Measurements from ENCODE around the gene CC2D2B. TPM values are rescaled to one million over a fixed set of nuclear protein-coding genes. Genes with fewer than 3 reads are reported as not detected.

Gene CC2D2B
- total RNA-seq, 1 experiment from 2014 or later = not detected

DNA sequence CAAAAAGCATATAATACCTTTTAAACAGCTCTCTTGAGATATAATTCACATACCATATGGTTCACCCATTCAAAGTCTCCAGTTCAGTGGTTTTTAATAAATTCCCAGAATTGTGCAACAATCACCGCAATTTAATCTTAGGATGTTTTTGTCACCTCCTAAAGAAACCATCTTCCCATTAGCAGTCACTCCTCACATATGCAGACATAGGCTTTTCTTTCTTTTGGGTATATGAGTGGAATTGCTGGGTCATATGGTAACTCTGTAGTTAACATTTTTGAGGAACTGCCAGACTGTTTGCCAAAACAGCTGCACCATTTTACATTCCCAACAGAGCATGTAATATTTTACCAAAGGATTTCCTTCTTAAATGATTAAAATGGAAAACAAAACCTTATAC, 57.0 kb downstream of the CC2D2B start:
- ChIA-PET CTCF (no interaction called here), POLR2A (ENCODE audit: unreplicated experiment) (no interaction called here)
- no peak overlapping the region for H3K27ac ChIP-seq (ENCODE audit: low read length)
- H2AFZ ChIP-seq (ENCODE audit: low read length) = no peak overlapping the region
- H3K9ac ChIP-seq (ENCODE audit: low read length) = no peak overlapping the region
- H3K27me3 ChIP-seq (ENCODE audit: low read length) = no peaks in the 10 kb centered on the region
- H3K4me2 ChIP-seq (ENCODE audit: low read length) = no peak overlapping the region
- H3K4me3 ChIP-seq (ENCODE audit: low read length) = no peak overlapping the region
- H4K20me1 ChIP-seq (ENCODE audit: low read length) = no peaks in the 10 kb centered on the region
- DNase-seq (no peak), ATAC-seq (no peak)
- H3K4me1 ChIP-seq (ENCODE audit: insufficient read depth, low read length) = no peaks in the 10 kb centered on the region
- no peaks in the 10 kb centered on the region for H3F3A ChIP-seq (ENCODE audit: low read length, unreplicated experiment)
- no peaks in the 10 kb centered on the region for H3K79me2 ChIP-seq (ENCODE audit: low read length)
- H3K36me3 ChIP-seq (ENCODE audit: low read depth, low read length) = no peaks in the 10 kb centered on the region
- BruUV-seq (replicated peaks) = no TSS peak
- H3K9me3 ChIP-seq (ENCODE audit: low read length) = no peaks in the 10 kb centered on the region
- TF ChIP-seq EZH2phosphoT487 (IDR thresholded peaks at IDR 0.05; ENCODE audit: borderline replicate concordance, low read length) (no peak), EZH2 (IDR thresholded peaks at IDR 0.05; ENCODE audit: low read length, unreplicated experiment) (no peak)
- TF ChIP-seq, protein P1, sequence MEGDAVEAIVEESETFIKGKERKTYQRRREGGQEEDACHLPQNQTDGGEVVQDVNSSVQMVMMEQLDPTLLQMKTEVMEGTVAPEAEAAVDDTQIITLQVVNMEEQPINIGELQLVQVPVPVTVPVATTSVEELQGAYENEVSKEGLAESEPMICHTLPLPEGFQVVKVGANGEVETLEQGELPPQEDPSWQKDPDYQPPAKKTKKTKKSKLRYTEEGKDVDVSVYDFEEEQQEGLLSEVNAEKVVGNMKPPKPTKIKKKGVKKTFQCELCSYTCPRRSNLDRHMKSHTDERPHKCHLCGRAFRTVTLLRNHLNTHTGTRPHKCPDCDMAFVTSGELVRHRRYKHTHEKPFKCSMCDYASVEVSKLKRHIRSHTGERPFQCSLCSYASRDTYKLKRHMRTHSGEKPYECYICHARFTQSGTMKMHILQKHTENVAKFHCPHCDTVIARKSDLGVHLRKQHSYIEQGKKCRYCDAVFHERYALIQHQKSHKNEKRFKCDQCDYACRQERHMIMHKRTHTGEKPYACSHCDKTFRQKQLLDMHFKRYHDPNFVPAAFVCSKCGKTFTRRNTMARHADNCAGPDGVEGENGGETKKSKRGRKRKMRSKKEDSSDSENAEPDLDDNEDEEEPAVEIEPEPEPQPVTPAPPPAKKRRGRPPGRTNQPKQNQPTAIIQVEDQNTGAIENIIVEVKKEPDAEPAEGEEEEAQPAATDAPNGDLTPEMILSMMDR (conservative IDR thresholded peaks at IDR 0.05; ENCODE audit: low read depth, low read length) = no peak
- intact Hi-C loops (cut with micrococcal nuclease) = no loop called here
- H3K9me2 ChIP-seq (replicated peaks; ENCODE audit: low read length) = no peaks in the 10 kb centered on the region

- TF ChIP-seq, protein P1 (conservative IDR thresholded peaks at IDR 0.05; ENCODE audit: low read depth, low read length) = no peak
- no peak for TF ChIP-seq EZH2 (IDR thresholded peaks at IDR 0.05; ENCODE audit: low read length, unreplicated experiment)
- TF ChIP-seq EZH2phosphoT487 (IDR thresholded peaks at IDR 0.05; ENCODE audit: borderline replicate concordance, low read length) = no peak
- H3K4me1 ChIP-seq (ENCODE audit: insufficient read depth, low read length) = no peaks in the 10 kb centered on the region
- no peaks in the 10 kb centered on the region for H4K20me1 ChIP-seq (ENCODE audit: low read length)
- DNase-seq (peak; percentile 13), ATAC-seq (no peak)
- intact Hi-C loops (cut with micrococcal nuclease) = no loop called here
- no TSS peak for BruUV-seq (replicated peaks)
- H3K36me3 ChIP-seq (ENCODE audit: low read depth, low read length) = no peaks in the 10 kb centered on the region
- no peaks in the 10 kb centered on the region for H3F3A ChIP-seq (ENCODE audit: low read length, unreplicated experiment)
- H3K4me3 ChIP-seq (ENCODE audit: low read length) = no peak overlapping the region
- no peak overlapping the region for H3K27ac ChIP-seq (ENCODE audit: low read length)
- H3K27me3 ChIP-seq (ENCODE audit: low read length) = 0 out of 2 replicates have a peak, but pooled peaks cover 5% of the 10 kb centered on the region
- no peaks in the 10 kb centered on the region for H3K9me2 ChIP-seq (replicated peaks; ENCODE audit: low read length)
- POLR2A ChIA-PET (ENCODE audit: unreplicated experiment) = no interaction called here
- no peak overlapping the region for H3K9ac ChIP-seq (ENCODE audit: low read length)
- CTCF ChIA-PET = no interaction called here
- no peak overlapping the region for H3K4me2 ChIP-seq (ENCODE audit: low read length)
- H3K79me2 ChIP-seq (ENCODE audit: low read length) = no peaks in the 10 kb centered on the region
- H2AFZ ChIP-seq (ENCODE audit: low read length) = no peak overlapping the region
- H3K9me3 ChIP-seq (ENCODE audit: low read length) = no peaks in the 10 kb centered on the region
These were observed 68.8 kb downstream of the CC2D2B start for GRCh38 chr10:95976362-95977229.

DNA sequence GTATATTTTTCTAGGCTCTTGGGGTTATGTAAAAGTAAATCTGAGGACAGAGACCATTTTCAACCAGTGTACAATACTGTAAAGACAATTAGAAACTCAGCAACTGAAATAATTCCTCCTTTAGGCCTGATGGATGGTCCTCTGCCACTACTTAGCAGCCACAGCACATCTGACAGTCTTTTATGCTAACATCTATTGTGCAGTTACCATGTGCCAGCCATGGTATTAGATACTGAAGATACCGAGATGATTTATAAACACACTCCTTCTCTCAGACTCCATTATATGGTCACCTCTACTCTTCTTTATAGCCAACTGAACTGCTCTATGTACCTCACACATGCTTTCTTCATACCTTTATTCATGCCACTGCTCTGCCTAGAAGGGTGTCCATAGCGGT, 74.4 kb downstream of the CC2D2B start:
- no TSS peak for BruUV-seq (replicated peaks)
- Histone ChIP-seq H3K27me3 (ENCODE audit: low read length) (peaks cover 15% of the 10 kb centered on the region), H3K9me2 (replicated peaks; ENCODE audit: low read length) (no peaks in the 10 kb centered on the region), H3K9ac (ENCODE audit: low read length) (no peak overlapping the region), H4K20me1 (ENCODE audit: low read length) (no peaks in the 10 kb centered on the region), H2AFZ (ENCODE audit: low read length) (no peak overlapping the region), H3F3A (ENCODE audit: low read length, unreplicated experiment) (no peaks in the 10 kb centered on the region), H3K27ac (ENCODE audit: low read length) (no peak overlapping the region), H3K79me2 (ENCODE audit: low read length) (no peaks in the 10 kb centered on the region), H3K9me3 (ENCODE audit: low read length) (no peaks in the 10 kb centered on the region), H3K4me2 (ENCODE audit: low read length) (no peak overlapping the region), H3K36me3 (ENCODE audit: low read depth, low read length) (no peaks in the 10 kb centered on the region), H3K4me3 (ENCODE audit: low read length) (no peak overlapping the region), H3K4me1 (ENCODE audit: insufficient read depth, low read length) (no peaks in the 10 kb centered on the region)
- ChIA-PET CTCF (no interaction called here), POLR2A (ENCODE audit: unreplicated experiment) (no interaction called here)
- ATAC-seq = no peak
- TF ChIP-seq, protein P1 (conservative IDR thresholded peaks at IDR 0.05; ENCODE audit: low read depth, low read length) = no peak
- TF ChIP-seq EZH2 (IDR thresholded peaks at IDR 0.05; ENCODE audit: low read length, unreplicated experiment) = no peak
- no peak for TF ChIP-seq EZH2phosphoT487 (IDR thresholded peaks at IDR 0.05; ENCODE audit: borderline replicate concordance, low read length)
- intact Hi-C loops (cut with micrococcal nuclease) = no loop called here
- DNase-seq = no peak

All from PC-3 (cell line).